Measurements from ENCODE around the gene MCF2L.

DNA sequence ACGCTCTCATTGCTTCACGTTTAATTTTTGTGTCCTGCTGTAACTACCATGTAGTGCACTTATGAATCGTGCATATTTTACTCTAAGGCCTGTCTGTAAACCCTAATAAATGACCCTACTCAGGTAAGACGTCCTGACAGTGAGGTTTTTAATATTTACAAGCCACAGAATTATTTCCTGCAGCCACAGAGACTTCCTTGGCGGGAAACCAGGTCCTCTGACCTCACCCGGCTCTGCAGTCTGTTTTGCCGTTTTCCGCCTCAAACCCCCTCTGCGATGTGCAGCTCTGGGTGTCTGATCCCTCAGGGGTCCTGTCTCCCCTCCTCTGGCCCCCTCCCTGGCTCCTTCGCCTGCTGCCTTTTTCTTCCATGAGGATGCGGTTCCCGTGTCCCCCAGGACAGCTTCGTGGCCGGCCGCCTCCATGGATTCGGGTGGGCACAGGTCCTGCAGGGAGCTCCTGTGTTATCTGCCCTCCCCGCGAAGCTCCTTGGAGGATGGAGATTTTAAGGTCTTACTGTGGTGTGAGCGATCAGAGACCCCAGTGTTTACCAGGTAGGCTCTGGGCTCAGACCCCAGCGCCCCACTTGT is 66.3 kb downstream of the MCF2L start:
- TF ChIP-seq TOX (CRISPR knock-in tag; IDR thresholded peaks at IDR 0.05; ENCODE audit: borderline replicate concordance) (no peak), RARB (CRISPR knock-in tag; IDR thresholded peaks at IDR 0.05) (no peak), ZFP3 (CRISPR knock-in tag; IDR thresholded peaks at IDR 0.05) (no peak), SNAI2 (CRISPR knock-in tag; IDR thresholded peaks at IDR 0.05) (no peak), ZC3H10 (CRISPR knock-in tag; IDR thresholded peaks at IDR 0.05) (no peak), ARNTL (CRISPR knock-in tag; IDR thresholded peaks at IDR 0.05; ENCODE audit: borderline replicate concordance, low read depth) (no peak), ZFP30 (CRISPR knock-in tag; IDR thresholded peaks at IDR 0.05) (no peak), ISL1 (CRISPR knock-in tag; IDR thresholded peaks at IDR 0.05) (no peak)
- TF ChIP-seq, protein P1, sequence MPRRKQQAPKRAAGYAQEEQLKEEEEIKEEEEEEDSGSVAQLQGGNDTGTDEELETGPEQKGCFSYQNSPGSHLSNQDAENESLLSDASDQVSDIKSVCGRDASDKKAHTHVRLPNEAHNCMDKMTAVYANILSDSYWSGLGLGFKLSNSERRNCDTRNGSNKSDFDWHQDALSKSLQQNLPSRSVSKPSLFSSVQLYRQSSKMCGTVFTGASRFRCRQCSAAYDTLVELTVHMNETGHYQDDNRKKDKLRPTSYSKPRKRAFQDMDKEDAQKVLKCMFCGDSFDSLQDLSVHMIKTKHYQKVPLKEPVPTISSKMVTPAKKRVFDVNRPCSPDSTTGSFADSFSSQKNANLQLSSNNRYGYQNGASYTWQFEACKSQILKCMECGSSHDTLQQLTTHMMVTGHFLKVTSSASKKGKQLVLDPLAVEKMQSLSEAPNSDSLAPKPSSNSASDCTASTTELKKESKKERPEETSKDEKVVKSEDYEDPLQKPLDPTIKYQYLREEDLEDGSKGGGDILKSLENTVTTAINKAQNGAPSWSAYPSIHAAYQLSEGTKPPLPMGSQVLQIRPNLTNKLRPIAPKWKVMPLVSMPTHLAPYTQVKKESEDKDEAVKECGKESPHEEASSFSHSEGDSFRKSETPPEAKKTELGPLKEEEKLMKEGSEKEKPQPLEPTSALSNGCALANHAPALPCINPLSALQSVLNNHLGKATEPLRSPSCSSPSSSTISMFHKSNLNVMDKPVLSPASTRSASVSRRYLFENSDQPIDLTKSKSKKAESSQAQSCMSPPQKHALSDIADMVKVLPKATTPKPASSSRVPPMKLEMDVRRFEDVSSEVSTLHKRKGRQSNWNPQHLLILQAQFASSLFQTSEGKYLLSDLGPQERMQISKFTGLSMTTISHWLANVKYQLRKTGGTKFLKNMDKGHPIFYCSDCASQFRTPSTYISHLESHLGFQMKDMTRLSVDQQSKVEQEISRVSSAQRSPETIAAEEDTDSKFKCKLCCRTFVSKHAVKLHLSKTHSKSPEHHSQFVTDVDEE (CRISPR knock-in tag; IDR thresholded peaks at IDR 0.05) = no peak
- TF ChIP-seq, protein P2, sequence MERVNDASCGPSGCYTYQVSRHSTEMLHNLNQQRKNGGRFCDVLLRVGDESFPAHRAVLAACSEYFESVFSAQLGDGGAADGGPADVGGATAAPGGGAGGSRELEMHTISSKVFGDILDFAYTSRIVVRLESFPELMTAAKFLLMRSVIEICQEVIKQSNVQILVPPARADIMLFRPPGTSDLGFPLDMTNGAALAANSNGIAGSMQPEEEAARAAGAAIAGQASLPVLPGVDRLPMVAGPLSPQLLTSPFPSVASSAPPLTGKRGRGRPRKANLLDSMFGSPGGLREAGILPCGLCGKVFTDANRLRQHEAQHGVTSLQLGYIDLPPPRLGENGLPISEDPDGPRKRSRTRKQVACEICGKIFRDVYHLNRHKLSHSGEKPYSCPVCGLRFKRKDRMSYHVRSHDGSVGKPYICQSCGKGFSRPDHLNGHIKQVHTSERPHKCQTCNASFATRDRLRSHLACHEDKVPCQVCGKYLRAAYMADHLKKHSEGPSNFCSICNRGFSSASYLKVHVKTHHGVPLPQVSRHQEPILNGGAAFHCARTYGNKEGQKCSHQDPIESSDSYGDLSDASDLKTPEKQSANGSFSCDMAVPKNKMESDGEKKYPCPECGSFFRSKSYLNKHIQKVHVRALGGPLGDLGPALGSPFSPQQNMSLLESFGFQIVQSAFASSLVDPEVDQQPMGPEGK (CRISPR knock-in tag; IDR thresholded peaks at IDR 0.05; ENCODE audit: borderline replicate concordance) = no peak
- TF ChIP-seq, protein P3, sequence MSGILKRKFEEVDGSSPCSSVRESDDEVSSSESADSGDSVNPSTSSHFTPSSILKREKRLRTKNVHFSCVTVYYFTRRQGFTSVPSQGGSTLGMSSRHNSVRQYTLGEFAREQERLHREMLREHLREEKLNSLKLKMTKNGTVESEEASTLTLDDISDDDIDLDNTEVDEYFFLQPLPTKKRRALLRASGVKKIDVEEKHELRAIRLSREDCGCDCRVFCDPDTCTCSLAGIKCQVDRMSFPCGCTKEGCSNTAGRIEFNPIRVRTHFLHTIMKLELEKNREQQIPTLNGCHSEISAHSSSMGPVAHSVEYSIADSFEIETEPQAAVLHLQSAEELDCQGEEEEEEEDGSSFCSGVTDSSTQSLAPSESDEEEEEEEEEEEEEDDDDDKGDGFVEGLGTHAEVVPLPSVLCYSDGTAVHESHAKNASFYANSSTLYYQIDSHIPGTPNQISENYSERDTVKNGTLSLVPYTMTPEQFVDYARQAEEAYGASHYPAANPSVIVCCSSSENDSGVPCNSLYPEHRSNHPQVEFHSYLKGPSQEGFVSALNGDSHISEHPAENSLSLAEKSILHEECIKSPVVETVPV (CRISPR knock-in tag; IDR thresholded peaks at IDR 0.05) = no peak
